HG03558 (cell line): ENCODE results near the gene NPBWR2.

Experiments
- ATAC-seq: cut with Tn5 transposase; IDR thresholded peaks from one replicate; pipeline ENCODE4 v1.9.1; 2021; ENCODE audit warnings: moderate number of reproducible peaks; ENCODE audit not compliant: unreplicated experiment; ENCODE audit errors: extremely low read depth

The NPBWR2 gene

GRCh38 chr20:64076061-64076997 lies 31.0 kb downstream of the NPBWR2 start:
- no peak for ATAC-seq

DNA sequence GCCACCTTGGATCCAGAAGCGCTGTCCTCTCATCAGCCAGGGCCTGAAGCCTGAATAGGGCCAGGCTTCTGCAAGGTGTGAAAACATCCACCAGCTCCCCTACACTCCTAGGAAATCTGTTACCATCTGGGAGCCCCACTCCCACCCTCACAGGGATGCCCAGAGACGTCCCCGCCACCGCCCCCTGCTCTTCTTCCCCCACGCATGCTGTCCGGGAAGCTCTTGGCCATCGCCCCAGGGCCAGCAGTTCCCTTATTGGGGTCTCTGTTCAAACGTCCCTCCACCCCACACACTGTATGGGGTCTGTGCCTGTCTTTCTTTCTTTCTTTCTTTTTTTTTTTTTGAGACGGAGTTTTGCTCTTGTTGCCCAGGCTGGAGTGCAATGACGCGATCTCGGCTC lies 31.8 kb downstream of the NPBWR2 start:
- no peak for ATAC-seq

DNA sequence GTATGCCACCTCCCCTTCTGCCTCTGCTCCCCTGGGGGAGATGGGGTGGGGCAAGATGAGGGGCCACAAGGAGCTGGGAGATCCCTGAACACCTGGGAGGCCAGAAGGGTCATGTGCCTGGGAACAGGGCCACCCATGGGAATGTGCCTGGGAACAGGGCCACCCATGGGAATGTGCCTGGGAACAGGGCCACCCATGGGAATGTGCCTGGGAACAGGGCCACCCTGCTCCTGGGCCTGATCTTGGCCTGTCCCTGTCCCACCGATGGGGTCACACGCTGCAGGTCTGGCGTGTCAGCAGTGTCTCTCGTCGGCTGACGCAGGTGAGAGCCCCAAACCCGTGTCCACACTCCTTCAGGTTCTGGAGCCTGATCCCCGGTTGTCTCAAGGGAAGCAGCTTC lies 32.4 kb downstream of the NPBWR2 start:
- ATAC-seq = no peak

DNA sequence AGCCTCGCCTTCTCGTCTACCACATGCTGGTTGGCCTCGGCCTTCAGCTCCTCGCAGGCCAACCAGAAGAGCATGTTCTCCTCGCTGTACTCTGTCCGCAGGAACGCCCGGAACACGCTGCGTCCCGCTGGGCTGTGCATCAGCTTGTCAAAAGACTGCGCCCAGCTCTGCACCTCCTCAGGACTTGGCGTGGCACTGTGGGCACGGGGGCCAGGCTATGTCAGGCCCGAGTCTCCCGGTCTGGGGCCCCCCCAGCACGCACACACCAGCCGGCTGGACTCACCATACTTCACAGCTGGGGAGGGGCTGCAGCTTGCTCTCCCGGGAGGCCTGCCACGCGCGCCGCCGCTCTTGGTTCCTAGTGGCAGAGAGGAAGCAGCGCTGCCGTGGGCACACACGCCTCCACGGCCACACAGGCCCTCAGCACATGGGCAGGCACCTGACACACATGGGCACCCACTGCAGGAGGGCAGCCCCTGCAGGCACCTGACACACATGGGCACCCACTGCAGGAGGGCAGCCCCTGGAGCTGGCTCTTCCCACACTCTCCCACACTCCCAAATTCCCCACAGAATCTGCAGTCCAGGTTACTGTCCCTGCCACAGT lies 33.1 kb downstream of the NPBWR2 start:
- no peak for ATAC-seq

- ATAC-seq = no peak
Measured at GRCh38 chr20:64073476-64074183, 33.7 kb downstream of the NPBWR2 start.

DNA sequence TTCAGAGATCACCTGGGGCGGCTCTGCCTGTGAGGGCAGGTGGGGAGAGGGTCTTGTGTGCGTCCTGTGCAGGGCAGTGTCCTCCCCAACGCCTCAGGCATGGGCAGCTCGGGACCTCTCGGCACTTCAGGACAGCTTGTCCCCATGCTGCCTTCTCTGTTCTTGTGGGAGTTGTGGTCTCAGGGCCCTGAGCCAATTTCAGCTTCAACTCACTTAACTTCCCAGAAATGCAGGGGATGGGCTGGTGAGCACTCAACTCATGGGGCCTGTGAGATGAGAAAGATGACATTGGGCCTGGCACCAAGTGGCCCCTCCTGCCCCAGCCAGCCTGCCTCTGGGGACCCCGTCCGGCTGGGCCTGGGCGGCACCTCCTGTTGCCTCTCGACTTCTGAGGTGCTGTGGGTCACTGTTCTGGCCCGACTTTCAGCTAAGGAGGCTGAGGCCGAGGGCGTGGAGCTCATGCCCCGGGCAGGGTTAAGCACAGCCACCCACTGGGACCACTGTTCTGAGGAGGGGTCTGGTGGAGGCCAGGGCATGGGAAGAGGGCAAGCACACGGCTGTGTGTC lies 34.8 kb downstream of the NPBWR2 start:
- no peak for ATAC-seq

DNA sequence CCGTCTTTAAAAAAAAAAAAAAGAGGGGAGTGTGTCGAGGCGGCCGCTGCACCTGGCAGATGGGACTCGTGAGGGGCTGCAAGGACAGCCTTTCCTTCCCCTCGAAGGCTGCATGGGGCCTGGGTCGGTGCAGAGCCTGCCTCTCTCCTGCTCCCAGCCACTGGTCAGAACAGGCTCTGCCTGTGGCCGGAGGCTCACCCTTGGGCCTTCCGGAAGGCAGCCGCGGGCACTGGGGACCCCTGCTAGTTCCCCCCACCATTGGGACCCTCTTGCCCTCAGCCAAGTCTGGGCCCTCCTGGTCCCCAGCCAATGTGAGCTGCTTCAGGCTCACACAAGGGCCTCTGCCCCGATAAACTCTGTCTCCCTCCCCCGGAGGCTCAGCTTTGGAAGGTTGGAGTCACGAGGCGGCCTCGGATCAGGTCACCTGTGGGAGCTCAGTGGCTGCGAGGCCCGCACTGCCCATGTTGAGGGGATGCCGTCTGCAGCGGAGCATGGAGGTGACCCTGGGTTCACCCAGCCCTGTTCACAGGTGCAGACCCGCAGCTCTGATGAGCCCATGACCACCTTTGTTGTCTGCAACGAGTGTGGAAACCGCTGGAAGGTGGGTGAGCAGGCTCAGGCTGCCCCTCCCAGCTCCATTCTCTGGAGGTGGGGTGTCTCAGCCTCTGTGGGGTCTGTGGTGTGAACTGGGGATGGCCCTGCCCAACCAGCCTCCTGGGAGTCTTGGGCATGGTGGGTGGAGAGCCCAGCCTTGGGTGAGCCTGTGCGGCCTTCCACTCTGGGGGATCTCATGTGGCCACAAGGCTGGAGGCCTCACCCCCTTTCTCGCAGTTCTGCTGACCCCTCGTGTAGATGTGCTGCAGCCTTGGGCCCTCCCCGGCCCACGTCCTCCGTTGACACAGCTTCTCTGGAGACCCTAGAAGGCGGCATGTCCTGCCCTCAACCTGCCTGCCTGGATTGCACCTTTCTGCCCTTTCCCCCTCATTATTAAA lies 35.7 kb downstream of the NPBWR2 start:
- no peak for ATAC-seq

- ATAC-seq = no peak
Measured at GRCh38 chr20:64070244-64070993, 36.9 kb downstream of the NPBWR2 start.

DNA sequence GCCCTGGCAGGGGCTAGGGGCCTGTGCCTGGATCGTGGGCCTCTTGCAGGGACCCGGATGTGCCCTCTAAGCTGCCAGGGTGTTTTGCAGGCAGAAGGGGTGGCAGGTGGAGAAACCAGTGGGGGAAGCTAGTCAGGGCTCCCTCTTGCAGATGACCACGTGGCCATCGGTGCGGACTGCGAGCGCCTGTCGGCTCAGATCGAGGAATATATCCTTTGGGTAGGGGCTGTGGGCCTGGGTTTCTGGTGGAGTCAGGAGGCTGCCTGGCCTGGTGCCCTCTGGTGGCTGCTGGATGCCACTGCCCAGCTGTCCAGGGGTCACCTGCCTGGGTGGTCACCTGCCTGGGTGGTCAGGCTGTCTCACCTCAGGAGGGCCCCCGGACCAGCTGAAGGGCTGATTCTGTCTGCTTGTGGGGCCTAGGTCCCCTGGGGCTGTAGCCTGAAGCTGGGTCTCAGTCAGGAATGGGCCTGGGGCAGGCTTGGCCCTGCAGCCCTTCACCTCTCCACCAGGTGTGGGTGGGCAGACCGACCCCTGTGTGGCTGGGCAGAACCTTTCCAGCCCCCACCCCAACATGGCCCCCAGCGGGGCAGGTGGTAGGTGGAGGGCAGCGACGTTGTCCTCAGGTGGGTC lies 37.6 kb downstream of the NPBWR2 start:
- no peak for ATAC-seq

DNA sequence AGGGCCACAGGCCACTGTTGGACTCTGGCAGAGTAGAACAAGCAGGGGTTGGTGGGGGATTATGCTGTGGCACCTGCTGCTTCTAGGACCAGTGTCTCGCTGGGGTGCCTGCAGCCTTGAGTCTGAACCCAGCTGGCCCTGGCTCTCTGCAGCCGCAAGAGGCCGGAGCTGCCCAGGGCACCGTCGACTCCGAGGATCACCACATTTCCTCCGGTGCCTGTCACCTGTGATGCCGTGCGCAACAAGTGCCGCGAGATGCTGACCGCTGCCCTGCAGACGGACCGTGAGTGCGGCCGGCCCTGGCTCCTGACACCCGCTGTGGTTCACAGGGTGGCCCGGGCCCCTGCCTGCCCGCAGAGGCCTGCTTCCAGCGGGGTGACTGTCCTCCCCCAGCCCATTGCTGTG lies 38.2 kb downstream of the NPBWR2 start:
- no peak for ATAC-seq

- no peak for ATAC-seq
Measured at GRCh38 chr20:64068386-64069208, 38.8 kb downstream of the NPBWR2 start.

- no peak for ATAC-seq
Measured at GRCh38 chr20:64067733-64068307, 39.5 kb downstream of the NPBWR2 start.

- ATAC-seq = no peak
Measured at GRCh38 chr20:64067005-64067632, 40.2 kb downstream of the NPBWR2 start.

GRCh38 chr20:64065974-64066343 lies 41.4 kb downstream of the NPBWR2 start:
- no peak for ATAC-seq

- ATAC-seq = no peak
Measured at GRCh38 chr20:64065062-64065973, 42.0 kb downstream of the NPBWR2 start.

GRCh38 chr20:64064145-64064698 lies 43.1 kb downstream of the NPBWR2 start:
- no peak for ATAC-seq
